Muscle of back (tissue), 11 donors: Measurements from ENCODE around the gene FBLN2. TPM values are rescaled to one million over a fixed set of nuclear protein-coding genes. Genes with fewer than 3 reads are reported as not detected.

Experiments used
- DNase-seq, 3 donors: peaks; one replicate each; pipeline versions ENCODE4 v3.0.0 to v3.0.0-alpha.2; 2013
- polyA plus RNA-seq, 10 donors: library from polyadenylated mRNA; unstranded; fragments of 120-200 nt; gene quantifications; one replicate each; pipeline ENCODE4 v1.2.1, GENCODE V29; 2013; ENCODE audit not compliant: insufficient read length in 10 of 10

Gene FBLN2
- polyA plus RNA-seq, 10 donors, result 27.1 to 107 (median 54.1) TPM

- DNase-seq, result no peak
Measured at GRCh38 chr3:13658681-13659080, 109.8 kb downstream of the FBLN2 start.

- DNase-seq, result no peak
Measured at GRCh38 chr3:13659221-13659969, 110.5 kb downstream of the FBLN2 start.

GRCh38 chr3:13660042-13660874, 111.3 kb downstream of the FBLN2 start:
- no peak for DNase-seq

GRCh38 chr3:13661121-13661520, 112.2 kb downstream of the FBLN2 start:
- DNase-seq, result no peak

GRCh38 chr3:13662238-13662847, 113.4 kb downstream of the FBLN2 start:
- DNase-seq, result no peak

- no peak for DNase-seq
Measured at GRCh38 chr3:13663781-13664535, 115.0 kb downstream of the FBLN2 start.

GRCh38 chr3:13665582-13666226, 116.8 kb downstream of the FBLN2 start:
- DNase-seq, result no peak

GRCh38 chr3:13666227-13666619, 117.3 kb downstream of the FBLN2 start:
- no peak for DNase-seq

- DNase-seq, result no peak
Measured at GRCh38 chr3:13666781-13667709, 118.1 kb downstream of the FBLN2 start.

GRCh38 chr3:13668136-13668535, 119.2 kb downstream of the FBLN2 start:
- DNase-seq, result no peak

GRCh38 chr3:13669457-13669856, 120.5 kb downstream of the FBLN2 start:
- DNase-seq, result no peak

- DNase-seq, result no peak
Measured at GRCh38 chr3:13670292-13670691, 121.4 kb downstream of the FBLN2 start.

GRCh38 chr3:13671482-13672233, 122.7 kb downstream of the FBLN2 start:
- DNase-seq, result no peak

GRCh38 chr3:13673207-13673606, 124.3 kb downstream of the FBLN2 start:
- DNase-seq, result no peak

- DNase-seq, result no peak
Measured at GRCh38 chr3:13674538-13675185, 125.7 kb downstream of the FBLN2 start.

- DNase-seq, result no peak
Measured at GRCh38 chr3:13676356-13677017, 127.6 kb downstream of the FBLN2 start.

- no peak for DNase-seq
Measured at GRCh38 chr3:13677272-13677671, 128.3 kb downstream of the FBLN2 start.

GRCh38 chr3:13681931-13682330, 133.0 kb downstream of the FBLN2 start:
- no peak for DNase-seq
